Hematopoietic multipotent progenitor cell treated with erythropoietin and hydrocortisone succinate and interleukin-3 and kit ligand, for 15 days (in vitro differentiated cells): ENCODE results near the gene PAWR.
"Not testable (repeated sequence)": the region's sequence is repeated elsewhere in the genome, so short reads cannot be mapped to it uniquely, and the experiment has no call there.

Experiments
- DNase-seq: peaks from one replicate; pipeline ENCODE4 v3.0.0-alpha.2; 2015; ENCODE audit warnings: low spot score

PAWR gene

GRCh38 chr12:79548610-79548924 is 142.2 kb downstream of the PAWR start:
- no peak for DNase-seq

- no peak for DNase-seq
These were observed 142.8 kb downstream of the PAWR start for GRCh38 chr12:79547735-79548609.

GRCh38 chr12:79547044-79547734 is 143.6 kb downstream of the PAWR start:
- DNase-seq: no peak

- DNase-seq: no peak
These were observed 144.2 kb downstream of the PAWR start for GRCh38 chr12:79546466-79547043.

GRCh38 chr12:79544439-79544838 is 146.3 kb downstream of the PAWR start:
- not testable (repeated sequence) for DNase-seq

GRCh38 chr12:79537675-79538074 is 153.1 kb downstream of the PAWR start:
- DNase-seq: no peak

GRCh38 chr12:79535751-79536150 is 155.0 kb downstream of the PAWR start:
- DNase-seq: no peak
